HG02642 (cell line): Measurements from ENCODE around the gene SUGCT.
"Not testable (repeated sequence)": the region's sequence is repeated elsewhere in the genome, so short reads cannot be mapped to it uniquely, and the experiment has no call there.

Experiments used
- ATAC-seq: cut with Tn5 transposase; IDR thresholded peaks from one replicate; pipeline ENCODE4 v1.9.1; 2021; ENCODE audit warnings: mild to moderate bottlenecking; ENCODE audit not compliant: unreplicated experiment, poor library complexity

Gene SUGCT

GRCh38 chr7:40194745-40195144 is 59.9 kb downstream of the SUGCT start:
- ATAC-seq, result no peak

DNA sequence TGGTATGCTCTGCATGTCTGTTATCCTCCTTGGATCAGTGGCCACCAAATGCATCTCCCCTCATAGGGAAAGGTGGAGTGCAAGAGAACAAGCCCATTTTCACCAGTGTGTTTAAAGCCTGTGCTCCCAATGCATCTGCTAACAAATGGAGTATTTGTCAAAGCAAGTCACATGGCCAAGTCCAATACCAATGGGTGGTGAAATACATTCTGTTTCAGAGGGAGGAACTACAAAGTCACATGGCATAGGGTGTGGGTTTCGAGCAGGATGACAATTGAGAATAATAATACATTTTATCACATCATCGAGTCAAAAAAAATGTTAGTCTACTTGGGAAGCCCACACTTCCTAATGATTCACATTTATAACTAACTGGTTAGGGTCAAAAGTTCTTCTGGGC is 62.7 kb downstream of the SUGCT start:
- ATAC-seq, result no peak

DNA sequence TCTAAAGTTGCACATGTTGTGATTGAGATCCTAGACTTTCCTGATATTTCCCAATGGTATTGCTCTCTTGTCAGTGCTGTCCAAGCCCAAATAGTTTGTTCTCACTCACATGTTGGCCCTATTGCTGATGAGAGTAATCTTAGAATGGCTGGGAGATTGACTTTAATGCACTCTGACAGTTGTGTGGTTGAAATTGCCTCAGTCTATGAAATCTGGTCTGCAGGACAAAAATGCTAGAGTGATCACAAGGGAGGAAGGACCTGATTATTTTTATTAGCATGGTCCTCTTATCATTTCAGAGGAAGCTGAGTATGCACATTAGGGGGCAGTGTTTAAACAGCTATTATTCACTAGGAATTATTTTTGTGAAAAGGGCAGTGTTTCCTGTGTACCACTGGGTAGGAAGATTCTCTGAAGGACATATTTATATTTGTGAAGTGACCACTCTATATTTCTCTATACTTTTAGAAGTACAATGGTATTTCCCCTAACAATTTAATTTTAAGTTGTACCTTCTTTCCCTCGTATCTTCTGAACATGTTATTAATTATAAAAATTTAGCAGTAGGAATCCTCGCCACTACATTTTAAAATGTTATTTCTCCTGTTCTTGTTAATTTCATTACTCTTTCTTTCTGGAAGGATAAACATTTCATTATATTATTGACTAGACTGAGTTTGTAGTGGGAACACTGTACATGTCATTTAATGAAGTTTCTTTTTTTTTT is 64.4 kb downstream of the SUGCT start:
- ATAC-seq, result no peak

GRCh38 chr7:40200791-40201190 is 66.0 kb downstream of the SUGCT start:
- ATAC-seq, result no peak

DNA sequence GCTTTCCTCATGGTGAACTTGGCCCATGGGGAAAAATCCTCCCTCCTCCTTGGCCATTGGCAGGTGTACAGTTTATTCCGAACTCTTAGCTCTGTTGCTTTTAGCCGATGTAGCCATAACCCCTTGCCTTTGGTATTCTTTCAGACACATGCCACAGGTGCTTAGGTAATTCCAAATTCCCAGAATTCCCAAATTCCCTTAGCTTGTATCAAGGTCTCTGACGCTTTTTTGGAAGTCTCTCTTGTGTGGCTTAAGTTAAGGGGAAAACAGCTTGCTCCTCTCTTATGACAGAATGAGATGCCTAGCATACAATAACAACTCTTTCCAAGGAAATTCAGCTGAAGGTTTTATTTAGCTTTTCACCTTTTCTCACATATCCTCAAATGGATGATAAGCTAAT is 68.0 kb downstream of the SUGCT start:
- no peak for ATAC-seq

DNA sequence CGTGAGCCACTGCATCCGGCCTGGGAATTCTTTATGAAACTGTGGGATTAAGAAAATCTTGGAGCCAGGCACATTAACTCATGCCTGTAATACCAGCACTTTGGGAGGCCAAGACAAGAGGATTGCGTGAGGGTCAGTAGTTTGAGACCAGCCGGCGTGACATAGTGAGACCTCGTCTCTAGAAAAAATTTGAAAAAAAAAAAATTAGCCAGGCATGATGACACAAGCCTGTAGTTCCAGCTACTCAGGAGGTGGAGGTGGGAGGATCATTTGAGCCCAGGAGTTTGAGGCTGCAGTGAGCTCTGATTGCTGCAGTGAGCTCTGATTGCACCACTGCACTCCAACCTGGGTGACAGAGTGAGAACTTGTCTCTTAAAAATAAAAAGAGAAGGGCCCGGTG is 69.8 kb downstream of the SUGCT start:
- ATAC-seq, result no peak

GRCh38 chr7:40205992-40206391 is 71.2 kb downstream of the SUGCT start:
- ATAC-seq, result no peak

DNA sequence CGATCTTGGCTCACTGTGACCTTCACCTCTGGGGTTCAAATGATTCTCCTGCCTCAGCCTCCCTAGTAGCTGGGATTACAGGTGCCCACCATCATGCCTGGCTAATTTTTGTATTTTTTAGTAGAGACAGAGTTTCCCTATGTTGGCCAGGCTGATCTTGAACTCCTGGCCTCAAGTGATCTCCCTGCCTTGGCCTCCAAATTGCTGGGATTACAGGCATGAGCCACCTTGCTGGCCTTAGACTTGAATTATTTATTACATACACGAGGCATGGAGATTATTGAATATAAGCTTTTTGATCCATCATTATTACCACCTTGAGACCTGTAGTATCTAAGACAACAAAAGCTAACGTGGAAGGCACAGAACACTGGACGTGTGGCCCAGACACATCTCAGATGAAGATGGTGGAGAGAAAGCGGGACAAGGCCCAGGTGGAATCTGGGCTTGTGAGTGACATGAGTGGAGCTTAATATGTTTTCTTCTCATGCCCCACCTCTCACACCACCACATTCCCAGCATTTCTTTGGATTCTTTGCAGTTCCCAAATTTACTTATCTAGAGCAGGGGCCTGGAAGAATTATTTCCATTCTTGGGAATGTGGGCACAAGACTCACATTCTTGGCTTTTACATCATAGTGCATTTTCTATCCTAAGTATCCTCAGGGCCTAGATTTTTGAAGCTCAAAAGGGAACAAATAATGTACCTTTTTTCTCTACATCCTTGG is 76.6 kb downstream of the SUGCT start:
- no peak for ATAC-seq

GRCh38 chr7:40213291-40213690 is 78.5 kb downstream of the SUGCT start:
- ATAC-seq, result no peak

GRCh38 chr7:40213856-40214255 is 79.1 kb downstream of the SUGCT start:
- no peak for ATAC-seq

DNA sequence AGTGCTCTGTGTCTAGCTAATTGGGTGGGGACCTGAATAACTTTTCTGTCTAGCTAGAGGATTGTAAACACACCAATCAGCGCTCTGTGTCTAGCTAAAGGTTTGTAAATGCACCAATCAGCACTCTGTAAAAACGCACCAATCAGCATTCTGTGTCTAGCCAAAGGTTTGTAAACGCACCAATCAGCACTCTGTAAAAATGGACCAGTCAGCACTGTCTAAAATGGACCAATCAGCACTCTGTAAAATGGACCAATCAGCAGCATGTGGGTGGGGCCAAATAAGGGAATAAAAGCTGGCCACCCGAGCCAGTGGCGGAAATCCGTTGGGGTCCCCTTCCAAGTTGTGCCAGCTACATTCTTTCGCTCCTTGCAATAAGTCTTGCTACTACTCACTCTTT is 83.8 kb downstream of the SUGCT start:
- not testable (repeated sequence) for ATAC-seq

GRCh38 chr7:40219917-40220316 is 85.1 kb downstream of the SUGCT start:
- ATAC-seq, result no peak

GRCh38 chr7:40220421-40220911 is 85.7 kb downstream of the SUGCT start:
- ATAC-seq, result no peak

DNA sequence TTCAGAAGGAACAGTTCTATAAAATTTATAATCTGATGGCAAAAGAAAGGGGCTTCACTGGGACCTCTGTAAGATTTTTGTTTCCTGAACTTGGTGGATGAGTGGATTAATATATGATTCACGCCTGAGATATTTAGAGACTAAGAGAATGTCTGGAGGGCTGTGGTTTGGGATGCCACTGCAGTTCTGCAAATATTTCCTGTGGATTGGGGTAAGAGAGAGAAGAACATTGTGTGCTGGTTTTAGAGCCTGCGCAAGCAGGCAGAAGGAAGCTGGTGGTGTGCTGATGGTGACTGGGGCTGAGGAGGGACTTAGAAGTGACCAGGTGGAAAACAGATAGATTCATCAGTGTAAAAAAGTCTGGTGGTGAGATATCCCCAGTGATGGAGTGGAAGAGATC is 87.0 kb downstream of the SUGCT start:
- no peak for ATAC-seq

DNA sequence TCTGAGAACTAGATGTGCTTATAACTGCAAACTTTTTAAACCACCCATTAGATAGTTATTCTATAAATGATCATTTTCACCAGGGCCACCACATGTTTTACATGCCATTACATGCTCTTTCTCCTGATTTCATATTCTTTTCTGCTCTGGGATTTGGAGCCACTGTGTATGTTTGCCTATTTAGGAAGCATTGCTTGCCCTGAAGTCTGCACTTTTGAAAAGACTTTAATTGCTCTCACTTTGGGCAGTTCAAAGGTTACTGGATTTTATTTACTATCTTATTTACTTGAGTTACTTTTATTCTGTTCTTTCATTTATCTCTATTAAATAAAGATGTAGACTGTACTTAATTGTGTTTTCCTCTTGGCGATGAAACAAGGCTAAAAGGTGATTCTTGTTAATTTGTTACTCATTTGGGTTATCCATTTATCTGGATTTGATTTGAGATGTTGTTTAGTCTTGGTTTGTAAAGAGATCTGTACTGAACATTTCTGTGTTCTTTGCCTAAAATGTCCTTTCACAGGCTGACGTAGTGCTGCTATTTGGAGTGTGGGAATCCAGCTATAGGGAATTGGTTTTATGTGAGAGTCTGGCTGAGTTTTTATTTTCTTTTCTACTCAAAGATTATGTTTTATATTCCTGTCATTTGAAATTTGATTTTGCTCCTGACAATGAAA is 88.8 kb downstream of the SUGCT start:
- no peak for ATAC-seq

DNA sequence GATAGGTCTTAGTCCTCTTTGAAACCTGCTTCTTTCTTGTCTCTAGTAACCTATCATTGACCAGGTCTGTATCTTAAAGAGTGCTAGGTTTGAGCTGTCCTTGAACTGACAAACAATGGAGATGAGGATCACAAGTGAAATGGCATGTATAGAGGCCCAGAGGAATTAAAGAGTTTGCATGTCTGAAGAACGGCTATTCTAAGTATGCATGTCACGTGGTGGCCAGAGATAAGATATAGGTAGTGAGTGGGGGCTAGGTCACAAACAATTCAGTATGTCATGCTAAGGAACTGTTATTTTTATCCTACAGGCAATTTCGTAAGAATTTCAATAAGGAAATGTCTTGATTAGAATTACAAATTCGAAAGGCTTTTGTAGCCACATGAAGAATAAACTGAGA is 95.3 kb downstream of the SUGCT start:
- no peak for ATAC-seq

GRCh38 chr7:40231796-40232195 is 97.0 kb downstream of the SUGCT start:
- ATAC-seq, result no peak

- no peak for ATAC-seq
Measured at GRCh38 chr7:40232242-40232893, 97.6 kb downstream of the SUGCT start.

GRCh38 chr7:40234046-40234445 is 99.2 kb downstream of the SUGCT start:
- ATAC-seq, result no peak

- ATAC-seq, result no peak
Measured at GRCh38 chr7:40234666-40235065, 99.9 kb downstream of the SUGCT start.

DNA sequence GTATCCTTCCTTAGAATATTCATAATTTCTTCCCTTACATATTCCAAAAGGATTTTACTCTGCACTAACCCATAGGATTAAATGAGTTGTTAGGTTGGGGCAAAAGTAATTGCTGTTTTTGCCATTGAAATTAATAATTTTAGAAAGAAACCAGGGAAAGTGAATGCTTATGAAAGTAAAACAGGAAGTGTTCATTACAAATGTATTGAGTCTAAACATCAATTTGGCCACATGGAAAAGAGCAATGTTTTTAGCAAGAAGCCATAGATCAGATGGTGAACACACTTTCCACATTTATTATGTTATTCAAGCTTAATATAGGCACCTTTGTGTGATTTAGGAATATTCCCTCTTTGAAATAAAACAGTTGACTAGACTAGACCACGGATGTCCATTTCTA is 102.9 kb downstream of the SUGCT start:
- ATAC-seq, result no peak
